GM12878 (cell line): ENCODE results near the gene TTLL11.

Source experiments
- CTCF ChIP-seq, 3 experiments: IDR thresholded peaks in 2 of 3; conservative IDR thresholded peaks in 1 of 3; 2 replicates each; pipeline ENCODE4 v1.5.1; 2011; ENCODE audit warnings: low read depth in 3 of 3, low read length in 3 of 3, mild to moderate bottlenecking in 3 of 3, control low read depth in 2 of 3, moderate library complexity in 2 of 3, inconsistent platforms in 1 of 3, mixed read lengths in 1 of 3; ENCODE audit not compliant: control insufficient read depth in 2 of 3, insufficient read depth in 1 of 3; ENCODE audit errors: extremely low read depth in 1 of 3
- EGR1 ChIP-seq, 2 experiments: IDR thresholded peaks; 1 replicate in 1 of 2; 2 replicates in 1 of 2; pipeline ENCODE4 v1.6.1; 2011 to 2012; ENCODE audit warnings: low read depth in 2 of 2, low read length in 2 of 2, borderline replicate concordance in 1 of 2, mild to moderate bottlenecking in 1 of 2, moderate library complexity in 1 of 2
- EP300 ChIP-seq, 2 experiments: fragments of 150-350 bp in 1 of 2; IDR thresholded peaks; 2 replicates each; pipeline ENCODE4 v1.6.1; 2011 to 2012; ENCODE audit warnings: low read depth in 2 of 2, low read length in 2 of 2, borderline replicate concordance in 1 of 2, improper control_type of control experiment in 1 of 2, inconsistent platforms in 1 of 2; ENCODE audit not compliant: control insufficient read depth in 1 of 2
- EZH2 ChIP-seq: IDR thresholded peaks from 2 replicates; pipeline ENCODE4 v1.6.1; 2012; ENCODE audit warnings: low read depth, mild to moderate bottlenecking, control low read depth, inconsistent platforms, low read length, borderline replicate concordance; ENCODE audit not compliant: control insufficient read depth
- POLR2AphosphoS5 ChIP-seq: IDR thresholded peaks from 2 replicates; pipeline ENCODE4 v1.6.1; 2011; ENCODE audit warnings: mild to moderate bottlenecking, low read length, inconsistent platforms
- RAD21 ChIP-seq: IDR thresholded peaks from 2 replicates; pipeline ENCODE4 v1.6.1; 2011; ENCODE audit warnings: mild to moderate bottlenecking, low read depth, low read length, moderate library complexity; ENCODE audit not compliant: insufficient read depth
- TAF1 ChIP-seq: IDR thresholded peaks from 2 replicates; pipeline ENCODE4 v1.6.1; 2011; ENCODE audit warnings: mild to moderate bottlenecking, low read depth, low read length, borderline replicate concordance
- USF2 ChIP-seq: IDR thresholded peaks from 2 replicates; pipeline ENCODE4 v1.6.1; 2011; ENCODE audit warnings: low read depth, low read length, improper control_type of control experiment, borderline replicate concordance
- YY1 ChIP-seq: IDR thresholded peaks from 2 replicates; pipeline ENCODE4 v1.6.1; 2011; ENCODE audit warnings: low read depth, mild to moderate bottlenecking, low read length

GRCh38 chr9:121927636-121928035 is 165.5 kb downstream of the TTLL11 start:
- TF ChIP-seq USF2 (no peak), EP300 (IDR thresholded peaks at IDR 0.05; ENCODE audit: borderline replicate concordance in 1 of 2, control insufficient read depth in 1 of 2, low read depth in 2 of 2, low read length in 2 of 2) (no peak), CTCF (IDR thresholded peaks at IDR 0.05 in 2 of 3, conservative IDR thresholded peaks at IDR 0.05 in 1 of 3; ENCODE audit: control insufficient read depth in 2 of 3, extremely low read depth in 1 of 3, insufficient read depth in 1 of 3, low read depth in 3 of 3, low read length in 3 of 3) (no peak), POLR2AphosphoS5 (no peak), EGR1 (IDR thresholded peaks at IDR 0.05; ENCODE audit: borderline replicate concordance in 1 of 2, low read depth in 2 of 2, low read length in 2 of 2) (no peak), RAD21 (no peak), EZH2 (no peak), TAF1 (no peak), YY1 (no peak)
